Right ventricle myocardium inferior (tissue), 1 donor: ENCODE results near the gene MED9. TPM values are rescaled to one million over a fixed set of nuclear protein-coding genes. Genes with fewer than 3 reads are reported as not detected.

Experiments used
- ATAC-seq: fragments of 200-7000 bp; cut with Tn5 transposase; one replicate; pipeline ENCODE4 v1.9.1; 2020; ENCODE audit warnings: mild to moderate bottlenecking, moderate library complexity
- DNase-seq: peaks from one replicate; pipeline ENCODE4 v3.0.0; 2021; ENCODE audit errors: missing footprints
- intact Hi-C: fragments of 100-400 bp; cut with DNase I; formaldehyde crosslinking; loops from one replicate; pipeline ENCODE4 v1.11.0; 2022
- total RNA-seq: library from RNA; stranded (reverse); fragmentation: NEBNext Ultra II Directional; extraction: Animal tissue kit (Norgen Biotek cat#: 25700); gene quantifications from one replicate; pipeline ENCODE4 v1.2.1, GENCODE V29; 2021
- donor health status: DM: no; HTN: yes; CAD: no; lungs with severe emphysema.

The MED9 gene
- total RNA-seq, 1 donor from 2014 or later, result 40.4 TPM

DNA sequence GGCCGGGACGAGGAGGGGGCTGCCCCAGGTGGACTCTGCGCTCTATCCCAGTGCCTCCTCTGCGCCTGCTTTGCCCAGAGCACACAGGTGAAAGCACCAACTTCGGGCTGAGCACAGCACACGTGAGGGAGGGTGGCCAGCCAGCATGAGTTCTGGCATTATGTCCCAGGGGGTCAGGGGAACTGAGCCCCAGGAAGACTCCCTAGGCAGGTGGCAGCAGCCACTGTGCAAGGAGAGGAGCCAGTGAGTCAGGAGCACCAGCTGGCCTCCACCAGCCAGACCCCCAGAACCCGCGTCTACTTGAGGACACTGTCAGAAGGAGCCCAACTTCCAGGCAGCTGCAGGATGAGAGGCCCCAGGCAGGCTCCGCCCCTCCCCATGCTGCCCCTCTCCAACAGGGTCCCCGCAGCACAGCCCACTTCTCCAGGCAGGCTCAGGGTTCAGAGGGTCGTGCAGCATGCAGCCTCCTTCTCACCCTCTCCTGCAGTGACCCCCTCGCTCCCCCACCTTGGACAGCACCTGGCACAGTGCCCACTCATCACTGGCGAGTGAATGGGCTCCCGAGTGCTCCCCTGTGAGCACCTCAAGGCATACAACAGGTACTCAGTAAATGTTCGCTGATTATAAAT, 63.6 kb downstream of the MED9 start:
- ATAC-seq (no peak), DNase-seq (no peak)
- intact Hi-C loops, result no loop called here

DNA sequence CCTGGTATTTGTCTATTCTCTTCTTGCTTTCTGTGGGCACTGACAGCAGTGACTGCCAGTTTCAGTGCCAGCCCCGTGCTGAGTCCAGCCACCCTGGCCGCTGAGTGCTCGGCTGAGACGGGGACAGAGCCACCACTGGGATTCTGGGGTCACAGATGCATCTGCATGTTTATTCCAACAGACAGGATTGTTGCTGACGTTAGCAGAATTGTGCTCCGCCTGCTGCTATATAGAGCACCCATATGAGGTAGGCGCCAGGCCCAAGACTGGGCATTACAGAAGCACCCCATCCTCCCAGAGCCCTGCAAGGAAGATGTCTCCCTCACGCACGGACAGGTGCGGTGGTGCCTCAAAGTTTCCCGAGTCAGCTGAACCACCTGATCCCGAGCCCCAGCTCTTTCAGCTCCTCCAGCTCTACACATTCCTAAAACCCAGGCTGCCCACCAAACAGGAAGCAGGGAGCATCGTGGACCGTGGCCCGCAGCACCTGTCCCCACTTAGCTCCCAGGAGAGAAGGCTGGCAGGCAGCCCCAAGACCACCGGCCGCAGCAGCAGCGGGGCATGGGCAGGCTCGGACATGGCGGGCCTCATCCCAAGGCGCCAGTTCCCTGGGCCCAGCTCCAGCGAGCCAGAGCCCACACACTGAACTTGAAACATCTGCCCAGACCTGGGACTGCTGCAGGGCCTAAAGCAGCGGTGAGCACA, 64.3 kb downstream of the MED9 start:
- no peak for DNase-seq
- peak; percentile 30 for ATAC-seq

DNA sequence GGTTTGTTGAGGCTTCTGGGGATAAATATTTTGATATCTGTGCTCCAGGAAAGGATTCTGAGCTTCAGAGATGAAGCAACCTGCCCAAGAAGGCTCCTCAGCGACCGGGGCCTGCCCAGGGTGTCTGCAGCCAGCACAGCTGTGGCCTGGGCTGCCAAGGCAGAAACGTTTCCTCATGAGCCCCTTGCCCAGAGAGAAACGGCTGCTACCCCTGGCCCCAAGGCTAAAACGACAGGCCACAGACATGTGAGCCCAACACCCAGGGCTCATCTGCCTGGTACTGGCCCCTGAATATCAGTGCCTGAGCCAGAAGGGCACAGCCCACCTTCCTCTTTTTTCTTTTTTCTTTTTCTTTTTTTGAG, 64.8 kb downstream of the MED9 start:
- intact Hi-C loops, result no loop called here
- DNase-seq (no peak), ATAC-seq (no peak)

More for the DNA sequence above, 64.3 kb downstream of the MED9 start:
- intact Hi-C loops, result no loop called here

Other genes starting within 250 kb of the MED9 start
- gene FLCN, start 239.8 kb upstream of the MED9 start, total RNA-seq, result 56.4 TPM
- gene COPS3, start 195.8 kb upstream of the MED9 start, total RNA-seq, result 83.8 TPM
- 8.3 TPM for gene NT5M, start 173.6 kb upstream of the MED9 start, total RNA-seq
- gene RASD1, start 19.4 kb downstream of the MED9 start, total RNA-seq, result 45.3 TPM
- 18.2 TPM for gene PEMT, start 114.7 kb downstream of the MED9 start, total RNA-seq
- gene RAI1, start 204.5 kb downstream of the MED9 start, total RNA-seq, result 31.9 TPM